ENCODE measurements around the gene CEACAM8. TPM values are rescaled to one million over a fixed set of nuclear protein-coding genes. Genes with fewer than 3 reads are reported as not detected.

CEACAM8 gene
- total and polyA plus RNA-seq, 4 donors = 0.06 to 1.2 (median 0.53) TPM

- Histone ChIP-seq H3K9me3 (ENCODE audit: control insufficient read depth in 4 of 4, insufficient read depth in 3 of 4, low read length in 3 of 4) (peaks cover 0 to 2% (median 0%) of the 10 kb centered on the region in 4 donors), H3K4me1 (ENCODE audit: control insufficient read depth in 5 of 5, insufficient read depth in 5 of 5, low read length in 5 of 5) (no peaks in the 10 kb centered on the region), H3K27me3 (ENCODE audit: control insufficient read depth in 3 of 3, insufficient read depth in 3 of 3, low read length in 2 of 3) (no peaks in the 10 kb centered on the region), H3K36me3 (ENCODE audit: control insufficient read depth in 4 of 4, insufficient read depth in 4 of 4, low read length in 4 of 4) (no peaks in the 10 kb centered on the region), H3K9ac (ENCODE audit: insufficient read depth in 1 of 2, low read length in 2 of 2) (no peak overlapping the region), H3K4me3 (no peak overlapping the region), H3K27ac (ENCODE audit: low read depth in 1 of 2, low read length in 1 of 2) (no peak overlapping the region)
- TF ChIP-seq CTCF (IDR thresholded peaks at IDR 0.05; ENCODE audit: control extremely low read depth, extremely low read depth) = no peak
- WGBS, 2 donors = 69 to 74% methylated on average over 5 of the region's 5 CpGs
- ATAC-seq (ENCODE audit: insufficient read depth, low FRiP score) = no peak
- DNase-seq = peak in 2 of 3 donors; percentile 7 to 14
These were observed 39.9 kb upstream of the CEACAM8 start for GRCh38 chr19:42634409-42635232.

GRCh38 chr19:42629191-42629590 lies 34.5 kb upstream of the CEACAM8 start:
- Histone ChIP-seq H3K4me1 (ENCODE audit: control insufficient read depth in 5 of 5, insufficient read depth in 5 of 5, low read length in 5 of 5) (no peaks in the 10 kb centered on the region), H3K27me3 (ENCODE audit: control insufficient read depth in 3 of 3, insufficient read depth in 3 of 3, low read length in 2 of 3) (peaks cover 0 to 3% (median 0%) of the 10 kb centered on the region in 3 donors), H3K27ac (ENCODE audit: low read depth in 1 of 2, low read length in 1 of 2) (no peak overlapping the region), H3K4me3 (no peak overlapping the region), H3K9me3 (ENCODE audit: control insufficient read depth in 4 of 4, insufficient read depth in 3 of 4, low read length in 3 of 4) (peaks cover 0 to 2% (median 0%) of the 10 kb centered on the region in 4 donors), H3K9ac (ENCODE audit: insufficient read depth in 1 of 2, low read length in 2 of 2) (no peak overlapping the region), H3K36me3 (ENCODE audit: control insufficient read depth in 4 of 4, insufficient read depth in 4 of 4, low read length in 4 of 4) (no peaks in the 10 kb centered on the region)
- no peak for TF ChIP-seq CTCF (IDR thresholded peaks at IDR 0.05; ENCODE audit: control extremely low read depth, extremely low read depth)
- DNase-seq (no peak), ATAC-seq (ENCODE audit: insufficient read depth, low FRiP score) (no peak)

GRCh38 chr19:42628411-42629140 lies 33.9 kb upstream of the CEACAM8 start:
- Histone ChIP-seq H3K9ac (ENCODE audit: insufficient read depth in 1 of 2, low read length in 2 of 2) (no peak overlapping the region), H3K4me3 (no peak overlapping the region), H3K27ac (ENCODE audit: low read depth in 1 of 2, low read length in 1 of 2) (no peak overlapping the region), H3K9me3 (ENCODE audit: control insufficient read depth in 4 of 4, insufficient read depth in 3 of 4, low read length in 3 of 4) (peaks cover 0 to 2% (median 0%) of the 10 kb centered on the region in 4 donors), H3K27me3 (ENCODE audit: control insufficient read depth in 3 of 3, insufficient read depth in 3 of 3, low read length in 2 of 3) (peaks cover 0 to 3% (median 0%) of the 10 kb centered on the region in 3 donors), H3K4me1 (ENCODE audit: control insufficient read depth in 5 of 5, insufficient read depth in 5 of 5, low read length in 5 of 5) (no peaks in the 10 kb centered on the region), H3K36me3 (ENCODE audit: control insufficient read depth in 4 of 4, insufficient read depth in 4 of 4, low read length in 4 of 4) (no peaks in the 10 kb centered on the region)
- TF ChIP-seq CTCF (IDR thresholded peaks at IDR 0.05; ENCODE audit: control extremely low read depth, extremely low read depth) = no peak
- 60 to 71% methylated on average over 2 of the region's 2 CpGs for WGBS, 2 donors
- ATAC-seq (ENCODE audit: insufficient read depth, low FRiP score) (no peak), DNase-seq (no peak)
